K562 (cell line): ENCODE results near the gene WASL.

Experiments used
- MAZ ChIP-seq, 2 experiments: fragments of 450-650 bp in 1 of 2; sonication (generic) in 1 of 2; formaldehyde crosslinking; IDR thresholded peaks in 1 of 2; conservative IDR thresholded peaks in 1 of 2; 2 replicates each; pipeline versions ENCODE4 v1.4.0 to v1.5.0; 2020; ENCODE audit warnings: mild to moderate bottlenecking in 1 of 2, missing genetic modification reagents in 1 of 2
- ZFX ChIP-seq: sonication (generic); formaldehyde crosslinking; IDR thresholded peaks from 2 replicates; pipeline ENCODE4 v1.8.0; 2022; ENCODE audit warnings: mild to moderate bottlenecking, missing genetic modification reagents, moderate library complexity
- ZNF121 ChIP-seq: sonication (generic); formaldehyde crosslinking; conservative IDR thresholded peaks from 2 replicates; pipeline ENCODE4 v1.8.0; 2022; ENCODE audit warnings: missing genetic modification reagents
- ZNF561 ChIP-seq: fragments of 450-650 bp; formaldehyde crosslinking; conservative IDR thresholded peaks from 2 replicates; pipeline ENCODE4 v1.4.0; 2020; ENCODE audit warnings: mild to moderate bottlenecking, moderate library complexity
- TF ChIP-seq, protein P1 (sequence below), 3 experiments: IDR thresholded peaks in 2 of 3; conservative IDR thresholded peaks in 1 of 3; 2 replicates each; pipeline ENCODE4 v1.5.1; 2011 to 2012; ENCODE audit warnings: low read length in 3 of 3, mild to moderate bottlenecking in 3 of 3, control low read depth in 2 of 3, improper control_type of control experiment in 1 of 3, inconsistent platforms in 1 of 3, low read depth in 1 of 3, mixed read lengths in 1 of 3, moderate library complexity in 1 of 3; ENCODE audit not compliant: insufficient read depth in 2 of 3
- TF ChIP-seq, protein P2 (sequence below), 2 experiments: fragments of 450-650 bp; IDR thresholded peaks; 2 replicates each; pipeline ENCODE4 v1.6.1; 2016; ENCODE audit warnings: mild to moderate bottlenecking in 2 of 2, borderline replicate concordance in 1 of 2, low read depth in 1 of 2, moderate library complexity in 1 of 2
- TF ChIP-seq, protein P3 (sequence below): sonication (generic); formaldehyde crosslinking; IDR thresholded peaks from 2 replicates; pipeline ENCODE4 v1.9.0; 2022; ENCODE audit warnings: mild to moderate bottlenecking, missing genetic modification reagents
- TF ChIP-seq, protein P4 (sequence below): fragments of 250-450 bp; sonication (Bioruptor Pico); IDR thresholded peaks from 2 replicates; pipeline ENCODE4 v1.5.0; 2021
- TF ChIP-seq, protein P5 (sequence below): fragments of 150-350 bp; IDR thresholded peaks from 2 replicates; pipeline ENCODE4 v1.6.1; 2014; ENCODE audit warnings: low read depth, mild to moderate bottlenecking, low read length, borderline replicate concordance
- TF ChIP-seq, protein P6 (sequence below), 2 experiments: IDR thresholded peaks; 2 replicates each; pipeline ENCODE4 v1.6.1; 2011; ENCODE audit warnings: borderline replicate concordance in 1 of 2, control low read depth in 1 of 2, low read depth in 1 of 2, low read length in 1 of 2, mild to moderate bottlenecking in 1 of 2, mixed read lengths in 1 of 2, moderate library complexity in 1 of 2; ENCODE audit not compliant: insufficient read depth in 1 of 2, insufficient read length in 1 of 2, poor library complexity in 1 of 2, severe bottlenecking in 1 of 2; ENCODE audit errors: extremely low read depth in 1 of 2

DNA sequence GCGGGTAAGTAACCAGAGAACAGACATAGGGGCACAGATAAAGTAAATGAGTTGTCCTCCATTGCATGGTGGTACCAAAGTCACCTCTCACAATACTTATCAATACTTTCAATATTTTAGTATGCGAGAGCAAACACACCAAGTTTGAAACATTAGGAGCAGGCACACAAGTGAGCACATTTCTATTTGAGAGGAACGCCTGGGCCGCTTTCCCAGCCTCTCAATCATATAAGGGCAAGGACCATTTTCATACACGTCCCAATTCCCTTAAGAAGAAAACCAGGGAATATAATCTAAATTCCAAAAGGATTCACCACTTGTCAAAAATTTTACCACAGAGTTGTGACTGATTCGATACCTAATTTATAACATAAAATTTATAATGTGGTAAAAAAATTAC lies 85.6 kb downstream of the WASL start:
- TF ChIP-seq, protein P1, sequence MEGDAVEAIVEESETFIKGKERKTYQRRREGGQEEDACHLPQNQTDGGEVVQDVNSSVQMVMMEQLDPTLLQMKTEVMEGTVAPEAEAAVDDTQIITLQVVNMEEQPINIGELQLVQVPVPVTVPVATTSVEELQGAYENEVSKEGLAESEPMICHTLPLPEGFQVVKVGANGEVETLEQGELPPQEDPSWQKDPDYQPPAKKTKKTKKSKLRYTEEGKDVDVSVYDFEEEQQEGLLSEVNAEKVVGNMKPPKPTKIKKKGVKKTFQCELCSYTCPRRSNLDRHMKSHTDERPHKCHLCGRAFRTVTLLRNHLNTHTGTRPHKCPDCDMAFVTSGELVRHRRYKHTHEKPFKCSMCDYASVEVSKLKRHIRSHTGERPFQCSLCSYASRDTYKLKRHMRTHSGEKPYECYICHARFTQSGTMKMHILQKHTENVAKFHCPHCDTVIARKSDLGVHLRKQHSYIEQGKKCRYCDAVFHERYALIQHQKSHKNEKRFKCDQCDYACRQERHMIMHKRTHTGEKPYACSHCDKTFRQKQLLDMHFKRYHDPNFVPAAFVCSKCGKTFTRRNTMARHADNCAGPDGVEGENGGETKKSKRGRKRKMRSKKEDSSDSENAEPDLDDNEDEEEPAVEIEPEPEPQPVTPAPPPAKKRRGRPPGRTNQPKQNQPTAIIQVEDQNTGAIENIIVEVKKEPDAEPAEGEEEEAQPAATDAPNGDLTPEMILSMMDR (IDR thresholded peaks at IDR 0.05 in 2 of 3, conservative IDR thresholded peaks at IDR 0.05 in 1 of 3; ENCODE audit: insufficient read depth in 2 of 3, low read depth in 1 of 3, low read length in 3 of 3): no peak
- TF ChIP-seq MAZ (CRISPR knock-in tag; conservative IDR thresholded peaks at IDR 0.05 in 1 of 2, IDR thresholded peaks at IDR 0.05 in 1 of 2) (no peak), ZNF121 (CRISPR knock-in tag) (no peak), ZFX (CRISPR knock-in tag) (no peak), ZNF561 (CRISPR knock-in tag) (no peak)
- TF ChIP-seq, protein P2, sequence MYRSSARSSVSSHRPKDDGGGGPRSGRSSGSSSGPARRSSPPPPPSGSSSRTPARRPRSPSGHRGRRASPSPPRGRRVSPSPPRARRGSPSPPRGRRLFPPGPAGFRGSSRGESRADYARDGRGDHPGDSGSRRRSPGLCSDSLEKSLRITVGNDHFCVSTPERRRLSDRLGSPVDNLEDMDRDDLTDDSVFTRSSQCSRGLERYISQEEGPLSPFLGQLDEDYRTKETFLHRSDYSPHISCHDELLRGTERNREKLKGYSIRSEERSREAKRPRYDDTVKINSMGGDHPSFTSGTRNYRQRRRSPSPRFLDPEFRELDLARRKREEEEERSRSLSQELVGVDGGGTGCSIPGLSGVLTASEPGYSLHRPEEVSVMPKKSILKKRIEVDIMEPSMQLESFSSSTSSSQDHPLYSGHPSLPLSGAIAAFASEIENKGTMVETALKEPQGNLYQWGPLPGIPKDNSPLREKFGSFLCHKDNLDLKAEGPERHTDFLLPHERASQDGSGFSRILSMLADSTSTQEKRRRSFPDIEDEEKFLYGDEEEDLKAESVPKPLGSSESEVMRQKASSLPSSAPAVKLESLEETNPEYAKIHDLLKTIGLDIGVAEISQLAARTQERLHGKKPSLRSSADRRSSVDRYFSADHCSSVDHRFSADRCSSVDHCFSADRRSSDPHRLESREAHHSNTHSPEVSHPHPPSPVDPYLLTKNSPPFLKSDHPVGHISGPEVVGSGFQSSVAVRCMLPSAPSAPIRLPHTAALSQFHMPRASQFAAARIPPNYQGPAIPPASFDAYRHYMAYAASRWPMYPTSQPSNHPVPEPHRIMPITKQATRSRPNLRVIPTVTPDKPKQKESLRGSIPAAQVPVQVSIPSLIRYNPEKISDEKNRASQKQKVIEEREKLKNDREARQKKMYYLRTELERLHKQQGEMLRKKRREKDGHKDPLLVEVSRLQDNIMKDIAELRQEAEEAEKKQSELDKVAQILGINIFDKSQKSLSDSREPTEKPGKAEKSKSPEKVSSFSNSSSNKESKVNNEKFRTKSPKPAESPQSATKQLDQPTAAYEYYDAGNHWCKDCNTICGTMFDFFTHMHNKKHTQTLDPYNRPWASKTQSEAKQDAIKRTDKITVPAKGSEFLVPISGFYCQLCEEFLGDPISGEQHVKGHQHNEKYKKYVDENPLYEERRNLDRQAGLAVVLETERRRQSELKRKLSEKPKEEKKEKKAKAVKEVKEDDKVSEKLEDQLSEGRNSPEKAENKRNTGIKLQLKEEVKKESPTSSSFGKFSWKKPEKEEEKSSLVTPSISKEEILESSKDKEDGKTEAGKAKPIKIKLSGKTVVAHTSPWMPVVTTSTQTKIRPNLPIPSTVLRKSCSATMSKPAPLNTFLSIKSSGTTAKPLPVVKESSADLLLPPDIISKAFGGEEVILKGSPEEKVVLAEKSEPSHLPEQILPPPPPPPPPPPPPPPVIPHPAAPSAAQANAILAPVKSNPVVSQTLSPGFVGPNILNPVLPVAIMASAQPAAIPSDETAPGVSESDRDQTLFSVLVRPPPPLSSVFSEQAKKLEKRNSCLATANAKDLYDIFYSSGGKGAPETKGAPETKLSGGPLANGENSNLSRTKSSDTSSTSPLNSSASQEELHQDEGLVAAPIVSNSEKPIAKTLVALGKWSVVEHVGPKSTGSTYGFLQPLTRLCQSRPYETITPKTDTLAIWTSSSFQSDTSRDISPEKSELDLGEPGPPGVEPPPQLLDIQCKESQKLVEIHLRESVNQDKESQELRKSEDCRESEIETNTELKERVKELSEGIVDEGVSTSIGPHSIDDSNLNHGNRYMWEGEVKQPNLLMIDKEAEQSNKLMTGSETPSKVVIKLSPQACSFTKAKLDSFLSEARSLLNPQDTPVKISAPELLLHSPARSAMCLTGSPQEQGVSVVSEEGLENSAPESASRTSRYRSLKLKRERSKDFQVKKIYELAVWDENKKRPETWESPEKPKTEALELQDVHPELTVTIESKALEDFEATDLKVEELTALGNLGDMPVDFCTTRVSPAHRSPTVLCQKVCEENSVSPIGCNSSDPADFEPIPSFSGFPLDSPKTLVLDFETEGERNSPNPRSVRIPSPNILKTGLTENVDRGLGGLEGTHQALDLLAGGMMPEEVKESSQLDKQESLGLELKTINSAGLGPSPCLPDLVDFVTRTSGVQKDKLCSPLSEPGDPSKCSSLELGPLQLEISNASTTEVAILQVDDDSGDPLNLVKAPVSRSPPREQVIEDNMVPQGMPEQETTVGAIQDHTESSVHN (IDR thresholded peaks at IDR 0.05; ENCODE audit: borderline replicate concordance in 1 of 2, low read depth in 1 of 2): no peak
- TF ChIP-seq, protein P3, sequence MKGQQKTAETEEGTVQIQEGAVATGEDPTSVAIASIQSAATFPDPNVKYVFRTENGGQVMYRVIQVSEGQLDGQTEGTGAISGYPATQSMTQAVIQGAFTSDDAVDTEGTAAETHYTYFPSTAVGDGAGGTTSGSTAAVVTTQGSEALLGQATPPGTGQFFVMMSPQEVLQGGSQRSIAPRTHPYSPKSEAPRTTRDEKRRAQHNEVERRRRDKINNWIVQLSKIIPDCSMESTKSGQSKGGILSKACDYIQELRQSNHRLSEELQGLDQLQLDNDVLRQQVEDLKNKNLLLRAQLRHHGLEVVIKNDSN: no peak
- TF ChIP-seq, protein P4, sequence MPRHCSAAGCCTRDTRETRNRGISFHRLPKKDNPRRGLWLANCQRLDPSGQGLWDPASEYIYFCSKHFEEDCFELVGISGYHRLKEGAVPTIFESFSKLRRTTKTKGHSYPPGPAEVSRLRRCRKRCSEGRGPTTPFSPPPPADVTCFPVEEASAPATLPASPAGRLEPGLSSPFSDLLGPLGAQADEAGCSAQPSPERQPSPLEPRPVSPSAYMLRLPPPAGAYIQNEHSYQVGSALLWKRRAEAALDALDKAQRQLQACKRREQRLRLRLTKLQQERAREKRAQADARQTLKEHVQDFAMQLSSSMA (CRISPR knock-in tag): no peak
- TF ChIP-seq, protein P5, sequence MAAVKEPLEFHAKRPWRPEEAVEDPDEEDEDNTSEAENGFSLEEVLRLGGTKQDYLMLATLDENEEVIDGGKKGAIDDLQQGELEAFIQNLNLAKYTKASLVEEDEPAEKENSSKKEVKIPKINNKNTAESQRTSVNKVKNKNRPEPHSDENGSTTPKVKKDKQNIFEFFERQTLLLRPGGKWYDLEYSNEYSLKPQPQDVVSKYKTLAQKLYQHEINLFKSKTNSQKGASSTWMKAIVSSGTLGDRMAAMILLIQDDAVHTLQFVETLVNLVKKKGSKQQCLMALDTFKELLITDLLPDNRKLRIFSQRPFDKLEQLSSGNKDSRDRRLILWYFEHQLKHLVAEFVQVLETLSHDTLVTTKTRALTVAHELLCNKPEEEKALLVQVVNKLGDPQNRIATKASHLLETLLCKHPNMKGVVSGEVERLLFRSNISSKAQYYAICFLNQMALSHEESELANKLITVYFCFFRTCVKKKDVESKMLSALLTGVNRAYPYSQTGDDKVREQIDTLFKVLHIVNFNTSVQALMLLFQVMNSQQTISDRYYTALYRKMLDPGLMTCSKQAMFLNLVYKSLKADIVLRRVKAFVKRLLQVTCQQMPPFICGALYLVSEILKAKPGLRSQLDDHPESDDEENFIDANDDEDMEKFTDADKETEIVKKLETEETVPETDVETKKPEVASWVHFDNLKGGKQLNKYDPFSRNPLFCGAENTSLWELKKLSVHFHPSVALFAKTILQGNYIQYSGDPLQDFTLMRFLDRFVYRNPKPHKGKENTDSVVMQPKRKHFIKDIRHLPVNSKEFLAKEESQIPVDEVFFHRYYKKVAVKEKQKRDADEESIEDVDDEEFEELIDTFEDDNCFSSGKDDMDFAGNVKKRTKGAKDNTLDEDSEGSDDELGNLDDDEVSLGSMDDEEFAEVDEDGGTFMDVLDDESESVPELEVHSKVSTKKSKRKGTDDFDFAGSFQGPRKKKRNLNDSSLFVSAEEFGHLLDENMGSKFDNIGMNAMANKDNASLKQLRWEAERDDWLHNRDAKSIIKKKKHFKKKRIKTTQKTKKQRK: no peak
- TF ChIP-seq, protein P6, sequence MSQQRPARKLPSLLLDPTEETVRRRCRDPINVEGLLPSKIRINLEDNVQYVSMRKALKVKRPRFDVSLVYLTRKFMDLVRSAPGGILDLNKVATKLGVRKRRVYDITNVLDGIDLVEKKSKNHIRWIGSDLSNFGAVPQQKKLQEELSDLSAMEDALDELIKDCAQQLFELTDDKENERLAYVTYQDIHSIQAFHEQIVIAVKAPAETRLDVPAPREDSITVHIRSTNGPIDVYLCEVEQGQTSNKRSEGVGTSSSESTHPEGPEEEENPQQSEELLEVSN (IDR thresholded peaks at IDR 0.05; ENCODE audit: borderline replicate concordance in 1 of 2, extremely low read depth in 1 of 2, insufficient read depth in 1 of 2, insufficient read length in 1 of 2, low read depth in 1 of 2, low read length in 1 of 2, poor library complexity in 1 of 2, severe bottlenecking in 1 of 2): no peak
